Osteocyte (in vitro differentiated cells): ENCODE measurements around the gene RIPOR2. TPM values are rescaled to one million over a fixed set of nuclear protein-coding genes. Genes with fewer than 3 reads are reported as not detected.

Source experiments
- DNase-seq: peaks from one replicate; pipeline ENCODE4 v3.0.0; 2021; ENCODE audit warnings: mixed read lengths; ENCODE audit not compliant: unreplicated experiment; ENCODE audit errors: extremely low spot score
- H3K27ac Mint-ChIP-seq: one replicate; pipeline ENCODE4 v1.8.0; 2021; ENCODE audit warnings: mild to moderate bottlenecking, mixed read lengths; ENCODE audit not compliant: unreplicated experiment
- H3K27me3 Mint-ChIP-seq: one replicate; pipeline ENCODE4 v1.8.0; 2021; ENCODE audit warnings: mixed read lengths; ENCODE audit not compliant: unreplicated experiment
- H3K36me3 Mint-ChIP-seq: one replicate; pipeline ENCODE4 v1.8.0; 2021; ENCODE audit warnings: mixed read lengths; ENCODE audit not compliant: unreplicated experiment
- H3K4me1 Mint-ChIP-seq: one replicate; pipeline ENCODE4 v1.8.0; 2021; ENCODE audit warnings: mixed read lengths; ENCODE audit not compliant: unreplicated experiment
- H3K4me3 Mint-ChIP-seq: one replicate; pipeline ENCODE4 v1.8.0; 2021; ENCODE audit warnings: mild to moderate bottlenecking, moderate library complexity, mixed read lengths; ENCODE audit not compliant: unreplicated experiment
- H3K9me3 Mint-ChIP-seq: one replicate; pipeline ENCODE4 v1.8.0; 2021; ENCODE audit warnings: mixed read lengths; ENCODE audit not compliant: unreplicated experiment
- CTCF ChIP-seq: fragments of 200-600 bp; sonication (generic); IDR thresholded peaks from 2 replicates; pipeline ENCODE4 v1.5.0; 2021; ENCODE audit warnings: antibody characterized with exemption, mild to moderate bottlenecking, moderate library complexity
- total RNA-seq: library from RNA; stranded (reverse); gene quantifications from 2 replicates; pipeline ENCODE4 v1.2.1, GENCODE V29; 2021

The RIPOR2 gene
- total RNA-seq, 1 donor from 2014 or later: 6.3 TPM

GRCh38 chr6:24807584-24807983 lies 128.2 kb downstream of the RIPOR2 start:
- no peak for TF ChIP-seq CTCF
- no peak overlapping the region for H3K4me3 Mint-ChIP-seq
- DNase-seq: no peak
- no peaks in the 10 kb centered on the region for H3K36me3 Mint-ChIP-seq
- no peaks in the 10 kb centered on the region for H3K9me3 Mint-ChIP-seq
- H3K27me3 Mint-ChIP-seq: no peaks in the 10 kb centered on the region
- H3K4me1 Mint-ChIP-seq: peaks cover 15% of the 10 kb centered on the region
- H3K27ac Mint-ChIP-seq: no peak overlapping the region

- Mint-ChIP-seq H3K9me3 (no peaks in the 10 kb centered on the region), H3K27ac (peak overlapping the region; percentile 23), H3K4me1 (peaks cover 44% of the 10 kb centered on the region), H3K36me3 (no peaks in the 10 kb centered on the region), H3K27me3 (no peaks in the 10 kb centered on the region), H3K4me3 (no peak overlapping the region)
- DNase-seq: no peak
- TF ChIP-seq CTCF: no peak
Observed at GRCh38 chr6:24802271-24803059, 133.3 kb downstream of the RIPOR2 start.

GRCh38 chr6:24799541-24799915 lies 136.2 kb downstream of the RIPOR2 start:
- Mint-ChIP-seq H3K4me1 (peaks cover 59% of the 10 kb centered on the region), H3K4me3 (no peak overlapping the region), H3K9me3 (no peaks in the 10 kb centered on the region), H3K27ac (peak overlapping the region; percentile 24), H3K36me3 (no peaks in the 10 kb centered on the region), H3K27me3 (no peaks in the 10 kb centered on the region)
- no peak for TF ChIP-seq CTCF
- DNase-seq: no peak

- Mint-ChIP-seq H3K27me3 (no peaks in the 10 kb centered on the region), H3K36me3 (no peaks in the 10 kb centered on the region), H3K9me3 (no peaks in the 10 kb centered on the region), H3K4me1 (peaks cover 58% of the 10 kb centered on the region), H3K27ac (peak within 1 kb of the TSS; percentile 80), H3K4me3 (peak within 1 kb of the TSS; percentile 53)
- DNase-seq: no peak
- TF ChIP-seq CTCF: no peak
Observed at GRCh38 chr6:24798740-24799540, 136.8 kb downstream of the RIPOR2 start, which contains the start of gene ARMH2. Gene ARMH2 (minus strand): TSS chr6:24798917. CDS start chr6:24798857, 60 bp downstream.
